ENCODE measurements around the gene NCAPH2.

Gene NCAPH2

DNA sequence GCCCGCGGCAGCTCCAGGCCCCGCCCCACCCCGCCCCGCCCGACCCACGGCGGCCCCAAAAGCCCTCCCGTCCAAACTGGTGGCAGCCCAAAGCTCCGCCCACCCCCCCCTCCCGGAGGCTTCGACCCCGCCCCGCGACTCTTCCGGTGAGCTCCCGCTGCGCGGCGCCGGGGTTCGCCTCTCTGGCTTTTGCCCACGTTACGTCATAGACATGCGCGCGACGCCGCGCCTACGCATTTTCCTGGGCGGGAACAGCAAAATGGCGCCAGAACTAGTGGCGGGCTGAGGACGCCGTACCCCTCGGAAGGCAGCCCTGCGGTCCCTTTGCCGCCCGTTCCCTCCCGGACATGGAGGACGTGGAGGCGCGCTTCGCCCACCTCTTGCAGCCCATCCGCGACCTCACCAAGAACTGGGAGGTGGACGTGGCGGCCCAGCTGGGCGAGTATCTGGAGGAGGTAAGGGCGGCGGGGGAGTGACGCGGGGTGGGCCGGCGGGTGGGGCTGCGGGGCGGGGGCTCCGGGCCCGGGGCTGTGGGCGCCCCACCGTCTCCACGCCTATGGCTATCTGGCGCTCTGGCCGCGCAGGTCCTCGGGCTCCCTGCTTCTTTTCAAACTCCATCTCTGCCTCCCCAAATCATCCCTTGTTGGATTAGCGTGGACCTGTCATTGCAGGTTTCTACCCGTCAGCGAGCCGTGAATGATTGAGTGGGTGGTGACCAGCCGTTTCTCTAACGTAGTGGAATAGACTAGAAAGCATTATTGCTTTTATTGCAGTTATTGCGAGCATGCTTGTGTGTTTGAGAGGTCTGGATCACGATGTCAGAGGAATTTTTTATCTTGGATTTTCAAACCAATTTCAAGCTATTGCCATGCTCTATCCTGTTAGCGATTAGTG lies at the start of gene NCAPH2:
Gene NCAPH2 (plus strand): TSS at position 234 of the 894 bp plus-strand sequence. CDS start 114 bp downstream, at position 348.
- in situ Hi-C loops (cut with MboI; ENCODE audit: low sequenced_read_pairs) = no loop called here

DNA sequence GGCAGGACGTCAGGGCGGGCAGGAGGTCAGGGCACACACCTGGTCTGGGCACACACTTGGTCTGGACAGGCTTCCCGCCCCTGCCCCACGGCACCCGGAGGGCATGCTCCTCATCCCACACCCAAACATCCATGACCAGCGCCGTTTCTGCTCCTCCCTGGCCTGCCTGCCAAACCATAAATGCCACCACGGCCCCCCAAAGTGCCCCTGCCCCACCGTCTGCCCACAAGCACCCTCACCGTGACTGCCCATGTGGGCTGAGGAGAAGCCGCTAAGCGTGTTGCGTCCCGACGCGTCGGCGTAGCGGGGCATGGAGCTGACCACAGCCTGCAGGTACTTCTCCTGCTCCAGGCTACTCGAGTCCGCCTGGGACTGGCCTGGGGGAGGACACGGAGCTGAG lies 49.0 kb upstream of the NCAPH2 start:
- in situ Hi-C loops (cut with MboI; ENCODE audit: low sequenced_read_pairs) = no loop called here

DNA sequence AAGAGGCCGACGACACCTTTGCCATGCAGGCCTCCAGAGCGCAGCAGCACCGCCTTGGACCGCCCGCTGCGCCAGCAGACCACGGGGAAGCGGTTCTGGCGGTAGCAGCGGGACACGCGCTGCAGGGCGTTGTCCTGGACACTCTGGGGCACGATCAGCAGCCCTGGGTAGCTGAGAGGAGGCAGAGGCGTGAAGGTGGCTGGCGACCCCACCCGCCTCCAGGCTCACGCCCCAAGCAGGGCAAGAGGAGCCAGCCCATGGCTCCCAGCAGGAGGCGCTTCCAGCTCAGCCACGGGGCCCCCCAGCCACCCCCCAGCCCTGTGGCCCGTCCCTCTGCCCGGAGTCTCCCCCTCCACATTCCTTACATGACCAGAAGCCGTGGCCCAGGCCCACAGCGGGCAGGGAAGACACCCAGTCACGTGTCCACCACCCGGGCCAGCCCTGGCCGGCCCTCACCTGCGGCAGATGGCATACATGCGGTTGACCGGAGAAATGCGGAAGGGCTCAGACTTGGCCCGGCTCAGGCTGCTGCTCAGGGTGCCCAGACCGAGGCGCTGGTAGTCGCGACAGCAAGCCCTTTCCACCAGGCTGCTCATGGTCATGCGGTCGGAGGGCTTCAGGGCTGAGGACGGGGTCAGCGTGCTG lies 48.4 kb upstream of the NCAPH2 start:
- in situ Hi-C loops (cut with MboI; ENCODE audit: low sequenced_read_pairs) = no loop called here

DNA sequence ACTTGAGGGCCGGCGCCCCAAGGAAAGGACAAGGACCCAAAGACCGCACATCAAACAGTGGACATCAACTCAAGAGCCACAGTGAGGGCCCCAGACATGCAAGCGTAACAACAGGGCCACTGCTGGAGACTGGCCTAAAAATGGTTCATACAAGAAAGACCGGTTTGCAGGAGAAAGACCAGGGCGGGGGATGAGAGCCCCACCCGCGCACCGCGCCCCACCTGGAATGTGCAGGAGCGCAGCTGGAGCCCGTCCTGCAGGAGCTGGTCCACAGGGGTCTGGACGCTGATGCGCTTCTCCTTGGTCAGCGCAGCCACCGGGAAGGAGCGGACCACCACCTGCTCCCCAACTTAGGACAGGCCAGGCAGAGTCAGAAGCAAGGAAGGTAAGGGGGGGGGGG lies 47.1 kb upstream of the NCAPH2 start:
- in situ Hi-C loops (cut with MboI; ENCODE audit: low sequenced_read_pairs) = no loop called here

DNA sequence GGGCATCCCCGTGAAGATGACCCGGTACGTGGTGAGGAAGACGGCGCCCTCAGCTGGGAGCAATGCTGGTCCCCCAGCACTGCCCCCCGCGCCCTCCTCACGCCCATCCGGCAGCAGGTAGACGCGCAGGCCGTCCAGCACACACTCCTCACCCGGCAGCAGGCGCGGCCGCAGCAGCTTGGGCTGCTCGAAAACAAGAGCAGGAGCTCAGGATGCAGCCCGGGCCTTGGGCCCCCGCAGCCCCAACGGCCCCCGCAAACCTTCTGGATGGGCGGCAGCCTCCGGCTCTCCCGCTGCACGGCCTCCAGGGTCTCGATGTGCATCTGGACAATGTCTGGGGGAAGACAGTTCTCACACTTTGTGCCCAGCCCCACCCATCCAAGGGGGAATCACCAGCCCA lies 46.5 kb upstream of the NCAPH2 start:
- in situ Hi-C loops (cut with MboI; ENCODE audit: low sequenced_read_pairs) = no loop called here

DNA sequence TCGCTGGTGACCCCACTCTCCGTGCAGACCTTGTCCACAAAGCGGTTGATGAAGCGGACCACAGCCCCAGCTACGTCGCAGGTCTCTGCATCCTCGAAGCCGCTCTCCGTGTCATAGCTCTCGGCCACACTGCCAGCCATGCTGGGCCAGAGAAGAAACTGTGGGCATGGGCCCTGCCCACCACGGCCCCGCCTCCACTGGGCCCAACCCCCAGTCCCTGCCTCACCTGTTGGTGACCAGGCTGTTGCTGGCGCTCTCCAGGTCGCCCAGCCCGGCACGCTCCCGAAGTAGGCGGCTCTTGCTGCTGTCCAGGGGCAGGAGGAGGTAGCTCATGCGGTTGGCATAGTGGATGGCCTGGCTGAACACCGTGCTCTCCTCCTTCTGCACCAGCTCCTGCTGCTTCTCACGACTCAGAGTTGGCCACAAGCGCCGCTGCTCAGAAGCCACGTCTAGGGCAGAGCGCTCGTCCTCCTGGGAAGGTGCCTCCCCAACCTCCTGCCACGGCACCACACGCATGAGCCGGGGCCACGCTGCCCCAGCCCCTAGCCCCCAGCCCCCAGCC lies 46.0 kb upstream of the NCAPH2 start:
- in situ Hi-C loops (cut with MboI; ENCODE audit: low sequenced_read_pairs) = no loop called here

DNA sequence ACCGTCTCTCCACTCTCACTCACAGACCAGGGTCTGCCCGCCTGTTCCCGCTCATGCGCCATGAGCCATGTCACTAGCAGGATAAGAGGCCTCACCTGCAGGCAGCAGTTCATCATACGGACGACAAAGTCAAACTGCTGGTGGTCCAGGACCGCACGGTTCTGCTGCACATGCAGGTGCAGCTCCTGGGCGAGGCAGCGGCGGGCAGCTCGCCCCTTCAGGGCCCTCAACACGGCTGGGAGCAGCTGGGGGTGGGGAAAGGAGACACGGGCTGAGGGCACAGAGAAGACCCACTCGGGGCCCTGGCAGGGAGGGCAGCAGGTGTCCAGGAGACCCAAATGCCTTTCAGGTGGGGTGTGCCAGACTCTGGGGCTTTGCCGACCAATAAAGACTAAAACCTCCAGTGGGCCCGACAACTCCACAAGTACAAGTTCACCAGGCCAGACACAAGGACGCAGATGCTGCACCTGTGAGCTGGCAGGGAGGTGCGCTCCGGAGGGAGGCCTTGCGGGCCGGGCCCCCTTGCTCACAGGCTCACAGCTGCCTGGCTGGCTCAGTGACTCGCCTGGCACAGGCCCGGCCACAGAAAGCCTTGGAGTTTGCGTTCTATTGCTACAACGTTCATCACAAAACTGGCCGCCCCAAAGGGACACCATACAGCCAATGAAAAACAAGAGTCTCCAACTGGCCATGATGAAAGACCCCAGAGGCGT lies 44.7 kb upstream of the NCAPH2 start:
- in situ Hi-C loops (cut with MboI; ENCODE audit: low sequenced_read_pairs) = no loop called here

DNA sequence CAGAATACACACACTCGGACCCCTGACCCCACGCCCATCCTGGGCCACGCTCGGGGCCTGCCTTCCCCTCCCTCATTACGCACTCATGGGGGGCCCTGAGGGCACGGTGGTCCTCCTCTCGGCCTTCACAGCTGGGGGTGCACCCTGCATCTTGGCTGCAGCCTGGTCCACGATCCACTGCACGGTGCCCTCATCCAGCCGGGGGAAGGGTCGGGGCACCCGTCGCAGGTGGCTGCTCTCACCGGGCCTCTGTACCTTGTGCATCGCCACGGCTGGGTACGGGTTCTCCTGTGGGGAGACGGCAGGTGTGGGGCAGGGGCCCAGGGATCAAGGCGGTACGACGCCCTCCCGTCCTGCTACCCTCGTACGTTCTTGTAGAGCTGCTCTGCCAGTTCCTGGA lies 43.6 kb upstream of the NCAPH2 start:
- in situ Hi-C loops (cut with MboI; ENCODE audit: low sequenced_read_pairs) = no loop called here

DNA sequence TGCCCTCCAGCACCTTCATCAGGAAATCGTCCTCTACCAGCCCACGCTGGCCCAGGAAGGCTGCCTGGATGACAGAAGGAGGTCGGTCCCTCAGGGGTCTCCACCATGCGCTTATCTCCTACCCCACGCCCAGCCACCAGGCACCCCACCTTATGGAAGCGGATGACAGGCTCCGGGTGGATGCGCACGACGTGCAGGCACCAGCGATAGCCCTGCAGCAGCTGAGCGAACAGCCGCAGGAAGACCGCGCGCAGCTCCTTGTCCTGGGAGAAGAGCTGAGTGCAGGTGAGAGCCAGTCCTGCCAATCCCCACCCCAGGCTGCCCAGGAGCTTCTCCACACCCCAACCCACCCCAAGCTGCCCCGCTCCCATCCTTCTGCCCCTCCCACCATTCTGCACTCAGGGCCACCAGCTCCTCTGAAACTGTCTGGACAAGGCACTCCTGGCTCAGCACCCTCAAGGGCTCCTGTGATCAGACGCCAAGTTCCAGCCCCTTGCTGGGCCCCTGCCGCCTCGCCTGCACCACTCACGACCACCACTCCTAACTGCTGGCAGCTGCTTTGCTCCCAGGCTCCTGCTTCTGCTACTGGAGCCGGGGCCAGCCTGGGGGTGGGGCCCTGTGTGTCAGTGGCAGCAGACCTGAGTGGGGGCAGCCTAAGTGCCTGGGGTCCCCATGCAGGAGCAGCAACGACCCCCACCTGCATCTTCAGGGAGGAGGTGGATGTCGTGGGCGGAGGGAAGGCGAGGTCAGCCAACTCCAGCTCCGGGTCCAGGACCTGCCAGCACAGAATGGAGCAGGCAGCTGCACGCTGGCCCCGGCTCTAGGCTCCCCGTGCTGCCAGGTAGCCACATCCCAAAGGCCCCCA lies 42.7 kb upstream of the NCAPH2 start:
- in situ Hi-C loops (cut with MboI; ENCODE audit: low sequenced_read_pairs) = no loop called here

DNA sequence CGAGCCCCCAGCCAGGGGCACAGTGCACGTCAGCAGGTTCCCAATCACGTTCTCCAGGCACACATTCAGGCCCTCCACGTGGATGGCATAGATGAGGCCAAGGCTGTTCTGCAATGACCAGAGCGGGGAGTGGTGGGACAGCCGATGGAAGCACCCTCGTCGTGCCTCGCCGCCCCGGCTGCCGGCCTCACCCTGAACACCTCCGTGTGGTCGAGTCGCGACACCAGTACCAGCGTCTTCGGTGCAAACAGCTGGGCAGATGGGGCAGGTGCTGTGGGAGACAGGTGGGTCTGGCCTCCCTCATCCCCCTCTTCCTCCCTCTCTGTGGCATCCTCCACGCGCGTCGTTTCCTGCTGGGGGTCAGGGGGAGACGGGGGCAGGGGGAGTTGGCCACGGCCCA lies 40.7 kb upstream of the NCAPH2 start:
- in situ Hi-C loops (cut with MboI; ENCODE audit: low sequenced_read_pairs) = no loop called here

DNA sequence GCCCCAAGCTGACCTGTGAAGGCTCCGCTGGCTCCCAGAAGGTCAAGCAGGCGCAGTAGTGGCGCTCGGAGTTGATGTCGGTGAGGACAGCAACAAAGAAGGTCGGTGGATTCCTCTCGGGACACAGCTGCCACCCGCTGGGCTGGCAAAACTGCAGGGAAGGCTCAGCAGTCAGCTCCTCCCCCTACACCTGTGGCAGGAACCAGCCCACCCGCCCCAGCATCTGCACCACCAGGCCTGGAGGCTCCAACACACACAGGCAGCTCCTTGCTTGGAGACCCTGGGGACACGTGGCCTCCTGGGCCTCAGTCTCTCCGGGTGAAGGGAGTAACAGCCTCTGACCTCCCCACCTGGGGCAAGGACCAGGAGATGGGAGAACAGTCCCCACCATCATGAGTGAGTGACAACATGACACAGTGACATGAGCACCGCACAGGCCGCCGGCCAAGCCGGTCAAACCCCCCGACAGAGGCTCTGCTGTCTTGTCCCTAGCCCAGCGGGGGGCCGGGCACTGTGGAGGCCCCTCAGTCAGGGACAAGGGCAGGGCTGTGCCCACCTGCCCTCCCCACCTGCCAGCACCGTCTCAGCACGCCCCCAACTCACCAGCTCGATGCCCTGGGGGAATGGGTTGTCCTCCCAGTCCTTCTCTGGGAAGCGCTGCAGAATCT lies 40.1 kb upstream of the NCAPH2 start:
- in situ Hi-C loops (cut with MboI; ENCODE audit: low sequenced_read_pairs) = no loop called here

DNA sequence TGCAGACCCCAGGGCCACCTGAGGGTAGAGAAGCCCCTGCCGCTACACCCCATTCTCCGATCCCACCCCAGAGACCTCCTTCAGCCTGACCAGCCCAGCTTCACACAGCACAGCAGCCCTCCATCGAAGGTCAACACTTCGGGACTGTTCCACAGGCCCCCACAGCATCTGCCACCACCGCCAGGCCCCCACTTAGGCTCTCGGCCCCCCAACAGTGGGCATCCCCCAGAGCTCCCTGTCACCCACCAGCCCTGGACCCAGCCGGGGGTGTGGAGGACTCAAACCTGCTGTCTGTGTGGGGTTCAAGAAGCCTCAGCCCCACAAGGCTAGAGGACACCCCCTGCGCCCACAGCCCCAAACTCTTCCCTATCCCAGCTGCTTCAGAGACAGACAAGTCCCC lies 39.4 kb upstream of the NCAPH2 start:
- in situ Hi-C loops (cut with MboI; ENCODE audit: low sequenced_read_pairs) = no loop called here

DNA sequence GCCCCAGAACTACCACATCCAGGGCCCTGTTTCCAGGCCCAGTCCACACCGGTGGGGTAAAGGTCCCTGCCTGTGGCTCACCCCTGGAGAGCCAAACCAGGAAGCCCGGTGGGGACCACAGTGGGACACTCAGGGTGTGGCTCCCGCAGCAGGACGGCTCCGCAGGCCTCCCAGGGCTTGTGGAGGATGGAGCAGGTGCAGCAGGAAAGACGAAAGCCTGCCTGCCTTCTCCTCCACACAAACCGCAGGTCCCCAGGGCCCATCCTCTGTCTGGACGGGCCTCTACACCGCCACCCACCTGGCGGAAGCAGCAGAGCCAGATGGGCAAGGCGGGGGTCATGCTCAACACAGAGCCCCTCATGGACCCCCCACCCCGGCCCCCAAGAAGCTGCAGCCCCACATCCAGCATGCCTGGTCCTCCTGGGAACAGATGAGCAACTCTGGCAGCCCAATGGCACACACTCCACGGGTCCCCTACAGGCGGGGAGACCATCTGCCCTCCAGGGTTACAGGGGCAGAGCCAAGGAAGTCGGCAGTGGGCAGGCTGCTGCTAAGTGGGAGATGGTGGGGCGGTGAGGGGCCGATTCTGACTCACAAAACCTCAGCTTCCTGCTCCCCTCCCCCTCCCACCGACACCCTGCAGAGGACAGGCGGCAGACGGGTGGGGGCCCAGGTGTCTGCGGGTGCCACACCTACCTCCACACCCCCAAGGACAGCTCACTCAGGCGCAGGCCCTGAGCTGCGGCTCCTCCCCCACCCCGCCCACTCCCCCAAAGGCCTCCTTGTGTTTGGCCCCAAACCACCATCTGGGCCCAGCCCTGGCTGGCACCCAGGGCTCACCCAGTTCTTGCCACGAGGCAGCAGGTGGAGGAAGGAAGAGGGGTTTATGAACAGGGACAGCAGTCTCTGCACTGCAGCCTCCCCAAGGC lies 38.4 kb upstream of the NCAPH2 start:
- in situ Hi-C loops (cut with MboI; ENCODE audit: low sequenced_read_pairs) = no loop called here

DNA sequence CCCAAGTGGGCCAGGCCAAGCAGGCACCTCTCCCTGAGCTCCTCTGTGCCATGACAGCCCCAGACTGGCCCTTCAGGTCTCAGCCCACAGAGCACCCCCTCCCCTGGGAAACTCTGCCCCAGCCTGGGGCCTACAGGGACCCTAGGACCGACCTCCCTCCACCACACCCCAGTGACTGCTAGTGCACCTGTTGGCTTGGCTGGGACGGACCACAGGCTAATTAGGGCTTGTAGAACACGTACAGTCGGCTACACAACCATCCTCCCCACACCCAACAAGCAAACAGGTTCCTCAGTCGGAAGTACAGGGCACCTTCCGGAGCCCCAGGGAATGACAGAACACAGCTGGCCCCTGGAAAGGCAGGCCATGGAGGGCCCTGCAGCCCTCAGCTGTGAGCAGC lies 37.5 kb upstream of the NCAPH2 start:
- in situ Hi-C loops (cut with MboI; ENCODE audit: low sequenced_read_pairs) = no loop called here

DNA sequence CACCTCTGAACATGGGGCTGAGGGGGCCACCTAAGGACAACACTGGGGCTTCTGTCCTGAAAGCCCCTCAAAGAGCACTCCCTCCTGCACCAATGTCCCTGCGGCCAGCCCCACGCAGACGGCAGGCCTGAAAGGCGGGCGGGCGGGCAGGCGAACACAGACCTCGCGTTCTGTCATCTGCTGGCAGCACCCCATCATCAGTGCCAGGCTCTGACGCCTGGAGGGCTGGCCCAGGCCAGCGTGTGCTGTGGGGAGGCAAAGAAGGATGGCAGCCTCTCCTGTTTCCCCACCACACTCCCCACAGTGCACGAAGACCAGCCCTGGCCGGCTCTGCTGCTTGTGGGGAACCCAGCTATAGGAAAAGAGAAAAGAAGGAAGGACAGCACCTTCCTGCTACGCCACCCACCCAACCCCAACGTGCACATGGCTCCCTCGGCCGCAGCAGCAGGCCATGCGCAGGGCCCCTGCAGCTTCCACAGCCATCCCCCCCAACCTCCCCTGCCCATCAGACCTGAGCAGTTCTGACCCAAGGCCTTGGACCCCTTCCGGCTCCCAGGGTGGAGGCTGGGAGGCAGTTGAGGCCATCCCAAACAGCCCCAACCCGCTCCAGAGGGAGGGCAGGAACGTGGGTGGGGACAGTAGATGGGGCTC lies 36.7 kb upstream of the NCAPH2 start:
- in situ Hi-C loops (cut with MboI; ENCODE audit: low sequenced_read_pairs) = no loop called here

DNA sequence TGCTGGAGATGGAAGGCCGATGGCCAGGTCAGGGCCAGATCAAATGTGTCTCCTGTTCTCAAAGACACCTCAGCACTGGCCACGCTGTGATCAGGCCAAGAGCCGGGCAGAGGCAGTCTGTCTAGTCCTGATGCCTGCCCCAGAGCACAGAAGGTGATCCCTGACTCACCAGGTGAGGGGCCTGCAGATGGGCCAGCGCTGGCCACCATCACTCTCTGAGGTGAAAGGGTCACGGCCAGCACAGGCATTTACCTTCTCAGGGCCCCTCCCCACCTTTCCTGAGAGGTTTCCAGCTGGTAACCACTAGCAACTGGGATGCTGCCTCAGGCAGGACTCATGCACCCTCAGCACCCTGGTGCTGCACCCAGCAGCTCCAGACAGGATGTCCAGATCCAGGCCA lies 36.1 kb upstream of the NCAPH2 start:
- in situ Hi-C loops (cut with MboI; ENCODE audit: low sequenced_read_pairs) = no loop called here

DNA sequence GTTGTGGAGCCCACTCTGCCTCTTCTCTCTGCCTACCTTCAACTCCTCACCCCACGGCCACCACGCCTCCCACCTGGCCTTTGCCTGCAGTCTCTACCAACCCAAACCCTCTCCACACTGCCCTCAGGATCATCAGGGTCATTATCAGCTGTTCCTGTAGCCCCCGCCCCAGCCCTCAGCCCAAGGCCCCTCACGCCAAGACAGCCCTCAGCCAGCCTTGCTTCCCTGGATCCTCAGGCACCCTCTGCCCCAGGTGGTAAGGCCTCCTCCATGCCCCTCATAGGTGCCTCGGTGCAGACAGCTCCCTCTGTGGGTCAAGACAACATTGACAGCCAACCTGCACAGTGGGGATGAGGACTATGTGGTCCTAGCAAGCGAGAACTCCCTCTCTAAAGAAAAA lies 34.9 kb upstream of the NCAPH2 start:
- in situ Hi-C loops (cut with MboI; ENCODE audit: low sequenced_read_pairs) = no loop called here

DNA sequence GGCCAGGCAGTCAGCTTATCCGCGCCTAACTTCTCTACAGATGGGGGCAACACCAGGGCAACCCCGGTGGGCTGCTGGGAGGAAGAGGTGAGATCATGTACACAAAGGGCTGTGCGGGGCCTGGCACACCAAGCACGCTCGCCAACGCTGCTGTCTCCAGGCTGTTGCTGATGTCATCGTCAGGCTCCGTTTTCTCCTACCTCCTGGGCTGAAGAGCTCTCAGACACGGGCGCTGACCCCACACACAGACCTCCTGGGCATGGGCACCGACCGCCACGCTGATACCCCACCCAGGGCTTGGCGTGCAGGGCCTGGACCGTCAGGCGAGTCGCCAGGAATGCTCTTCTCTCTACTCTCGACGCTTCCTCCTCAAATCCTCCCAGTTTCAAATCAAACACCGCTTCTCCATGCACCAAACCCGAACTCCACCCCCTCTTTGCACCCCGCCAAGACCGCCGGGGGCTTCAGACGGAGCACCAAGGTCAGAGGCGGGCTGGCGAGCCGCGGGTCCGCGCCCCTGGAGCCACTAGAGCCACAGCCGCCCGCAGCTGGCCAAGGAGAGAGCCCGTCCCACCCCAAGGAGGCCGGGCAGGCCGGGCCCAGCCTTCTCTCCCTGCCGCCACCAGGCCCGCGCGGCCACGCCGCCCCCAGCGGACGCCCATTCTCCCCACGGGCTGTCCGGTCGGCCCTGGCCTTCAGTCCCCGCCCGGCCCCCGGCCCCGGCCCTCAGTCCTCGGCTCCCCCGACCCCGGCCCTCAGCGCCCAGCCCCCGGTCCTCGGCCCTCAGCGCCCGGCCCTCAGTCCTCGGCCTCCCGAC lies 34.0 kb upstream of the NCAPH2 start:
- in situ Hi-C loops (cut with MboI; ENCODE audit: low sequenced_read_pairs) = no loop called here

Data from hTERT RPE-1 (cell line).